SH-SY5Y (cell line): ENCODE measurements around the gene TNIP2.

Experiments
- GATA2 ChIP-seq: IDR thresholded peaks from 2 replicates; pipeline ENCODE4 v1.6.1; 2011; ENCODE audit warnings: mild to moderate bottlenecking, low read depth, low read length
- GATA3 ChIP-seq: IDR thresholded peaks from 2 replicates; pipeline ENCODE4 v1.6.1; 2011; ENCODE audit warnings: low read depth, mild to moderate bottlenecking, low read length, moderate library complexity

TNIP2 gene

DNA sequence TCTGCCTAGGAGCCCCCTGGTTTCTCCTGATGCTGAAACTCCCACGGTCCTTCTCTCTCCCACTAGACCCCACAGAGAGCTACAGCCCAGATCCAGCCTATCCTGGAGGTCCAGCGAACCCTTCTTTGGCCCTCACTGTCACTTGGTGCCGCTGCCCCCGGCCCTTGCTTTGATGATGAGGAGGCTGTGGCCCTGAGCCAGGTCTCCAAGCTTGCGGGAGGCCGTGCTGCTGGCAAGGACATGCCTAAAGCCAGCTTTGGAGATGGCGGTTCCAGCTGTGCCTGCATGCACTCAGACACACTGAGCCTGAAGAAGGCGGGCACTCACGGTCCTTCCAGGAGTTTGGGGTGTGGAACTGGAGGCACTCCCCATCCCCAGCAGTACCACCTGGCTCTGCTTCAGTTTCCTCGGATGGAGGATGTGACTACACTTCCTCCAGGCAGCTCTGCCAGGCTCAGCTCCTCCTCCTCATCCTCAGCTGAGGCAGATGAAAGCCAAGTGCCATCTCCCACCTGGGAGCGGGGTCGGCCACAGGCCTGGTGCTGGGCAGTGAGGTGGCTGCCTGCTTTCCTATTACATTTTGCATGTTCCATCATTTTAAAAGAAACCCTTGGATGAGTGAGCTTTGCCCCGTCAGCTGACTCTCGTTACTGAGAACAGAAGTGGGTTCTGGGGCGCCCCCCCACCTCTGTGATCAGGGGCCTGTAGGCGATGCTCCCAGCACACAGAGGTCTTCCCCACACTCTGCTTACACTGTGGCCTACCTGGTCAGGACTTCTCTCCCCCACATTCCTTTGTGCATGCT is 9.0 kb downstream of the TNIP2 start:
- no peak for TF ChIP-seq GATA3

DNA sequence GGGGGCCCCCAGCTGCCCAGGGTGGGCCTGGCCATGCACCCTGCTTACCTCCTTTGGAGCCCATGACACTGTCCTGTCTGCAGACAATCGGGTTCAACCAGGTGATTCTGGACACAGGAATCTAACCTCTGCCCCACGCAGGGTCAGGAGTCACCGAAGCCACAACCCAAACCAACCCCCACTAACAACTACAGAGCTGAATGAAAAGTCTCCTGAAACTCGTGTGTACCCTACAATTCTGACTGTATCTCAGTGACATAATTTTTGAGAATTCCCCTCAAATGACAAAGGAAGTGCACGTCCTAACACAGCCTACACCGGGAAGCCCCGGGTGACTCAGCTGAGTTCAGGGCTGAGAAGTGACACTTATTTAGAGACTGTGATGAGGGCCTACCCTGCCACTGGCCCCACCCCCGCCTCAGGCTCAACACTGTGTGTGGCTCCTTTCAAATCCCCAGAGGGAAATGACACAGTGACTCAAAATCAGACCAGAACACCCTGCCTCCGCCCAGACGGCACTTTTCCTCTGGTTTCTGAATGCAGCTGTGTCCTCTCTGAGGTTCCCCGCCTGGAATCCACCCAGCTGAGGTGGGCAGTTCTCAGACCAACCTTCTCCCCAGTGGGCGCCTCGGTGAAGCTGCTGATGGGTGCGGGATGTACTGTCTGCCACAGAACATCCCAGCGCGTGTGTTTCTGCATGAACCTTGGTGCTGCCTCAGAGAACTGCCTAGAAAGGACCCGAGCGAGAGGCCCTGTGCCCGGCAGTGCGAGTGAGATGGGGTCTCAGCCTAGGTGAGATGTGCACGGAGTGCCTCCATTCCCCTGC is 9.9 kb downstream of the TNIP2 start:
- no peak for TF ChIP-seq GATA3
- TF ChIP-seq GATA2: no peak

DNA sequence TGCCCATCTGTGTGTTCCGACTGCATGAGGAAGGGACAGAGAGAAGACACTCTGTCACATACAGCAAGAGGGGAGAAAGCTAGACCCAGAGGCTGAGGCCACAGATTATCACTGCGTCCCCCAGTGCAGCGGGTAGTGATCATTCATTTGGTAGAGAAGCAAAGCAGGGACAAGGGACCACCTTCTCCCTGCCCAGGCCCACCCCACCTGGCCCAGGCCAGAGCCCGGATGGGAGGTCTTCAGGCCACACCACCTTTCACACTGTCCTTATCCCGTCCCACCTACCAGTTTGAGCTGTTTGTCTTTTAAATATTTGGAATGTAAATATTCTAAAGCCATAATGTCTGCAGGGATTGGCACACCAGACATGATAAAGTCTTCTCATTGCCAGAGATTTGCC is 10.6 kb downstream of the TNIP2 start:
- TF ChIP-seq GATA2 (no peak), GATA3 (no peak)

DNA sequence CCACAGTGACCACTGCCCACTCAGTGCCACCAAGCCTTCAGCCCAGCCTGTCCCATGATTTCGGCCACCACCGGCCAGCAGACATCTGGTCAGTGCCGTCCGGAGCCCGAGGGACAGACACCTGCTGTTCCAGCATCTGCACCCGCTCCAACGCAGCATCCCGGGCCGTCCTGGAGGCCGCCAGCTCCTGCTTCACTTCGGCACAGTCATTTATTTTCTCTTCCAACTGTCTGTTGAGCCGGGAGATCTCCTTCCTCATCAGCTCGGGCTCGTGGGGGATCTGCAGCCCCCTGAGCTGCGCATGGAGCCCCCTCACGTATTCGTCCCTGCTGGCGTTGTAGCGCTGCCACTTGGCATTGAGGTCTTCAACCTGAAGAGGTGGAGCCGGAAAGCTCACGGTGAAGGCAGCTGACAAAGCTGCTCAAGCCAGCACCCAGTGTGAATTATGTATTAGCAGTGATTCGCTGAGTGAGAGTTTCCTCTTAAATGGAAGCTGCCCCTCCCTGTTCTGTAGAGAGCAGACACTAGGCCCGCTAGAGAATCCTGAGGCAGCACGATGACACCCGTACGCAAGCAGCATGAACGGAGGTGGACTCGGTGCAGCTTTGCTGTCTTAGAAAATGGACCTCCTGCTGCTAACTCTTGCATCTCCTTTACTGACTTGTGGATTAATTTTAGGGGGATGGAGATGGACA is 11.4 kb downstream of the TNIP2 start:
- TF ChIP-seq GATA3: no peak
- no peak for TF ChIP-seq GATA2

DNA sequence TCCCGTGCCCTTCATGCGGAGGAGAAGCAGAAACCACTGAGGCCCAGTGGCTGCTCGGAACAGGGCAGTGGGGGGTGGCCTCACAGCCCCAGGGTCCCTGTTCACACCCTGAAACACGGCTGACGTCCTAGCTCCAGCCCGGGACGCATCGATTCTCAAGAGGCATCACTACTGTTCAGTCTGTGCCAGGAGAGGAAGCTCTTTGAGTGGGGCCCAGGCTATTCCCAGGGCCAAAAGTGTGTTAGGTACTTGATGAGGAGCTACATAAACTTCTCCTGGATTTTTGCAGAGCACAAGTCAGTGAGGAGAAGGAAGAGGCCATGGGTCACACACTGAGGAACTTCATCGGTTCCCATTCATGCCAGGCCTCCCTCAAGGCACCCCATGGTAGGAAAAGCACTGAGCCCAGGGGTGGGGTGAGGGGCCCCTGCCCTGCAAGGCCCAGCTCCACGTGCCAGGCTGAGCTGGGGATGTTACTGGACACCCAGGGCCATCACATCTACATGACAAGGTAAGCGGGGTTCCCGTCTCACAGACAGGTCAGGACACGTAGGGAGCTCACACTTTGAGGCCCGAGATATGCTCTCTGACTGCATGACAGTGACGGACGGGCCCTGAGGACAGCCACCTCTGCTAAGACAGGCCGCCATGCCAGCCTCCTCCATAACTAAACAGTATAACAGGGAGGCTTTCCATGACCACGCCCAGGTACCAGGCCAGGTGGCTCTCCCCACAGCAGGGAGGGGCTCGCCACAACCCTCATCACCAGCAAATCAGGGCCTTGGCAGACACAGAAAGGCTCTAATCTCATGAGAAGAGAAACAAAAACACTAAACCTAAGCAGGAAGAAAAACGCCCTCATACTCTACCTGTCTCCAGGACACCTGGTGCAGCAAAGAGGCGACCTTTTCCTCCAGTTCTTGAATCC is 12.4 kb downstream of the TNIP2 start:
- TF ChIP-seq GATA3 (no peak), GATA2 (no peak)

DNA sequence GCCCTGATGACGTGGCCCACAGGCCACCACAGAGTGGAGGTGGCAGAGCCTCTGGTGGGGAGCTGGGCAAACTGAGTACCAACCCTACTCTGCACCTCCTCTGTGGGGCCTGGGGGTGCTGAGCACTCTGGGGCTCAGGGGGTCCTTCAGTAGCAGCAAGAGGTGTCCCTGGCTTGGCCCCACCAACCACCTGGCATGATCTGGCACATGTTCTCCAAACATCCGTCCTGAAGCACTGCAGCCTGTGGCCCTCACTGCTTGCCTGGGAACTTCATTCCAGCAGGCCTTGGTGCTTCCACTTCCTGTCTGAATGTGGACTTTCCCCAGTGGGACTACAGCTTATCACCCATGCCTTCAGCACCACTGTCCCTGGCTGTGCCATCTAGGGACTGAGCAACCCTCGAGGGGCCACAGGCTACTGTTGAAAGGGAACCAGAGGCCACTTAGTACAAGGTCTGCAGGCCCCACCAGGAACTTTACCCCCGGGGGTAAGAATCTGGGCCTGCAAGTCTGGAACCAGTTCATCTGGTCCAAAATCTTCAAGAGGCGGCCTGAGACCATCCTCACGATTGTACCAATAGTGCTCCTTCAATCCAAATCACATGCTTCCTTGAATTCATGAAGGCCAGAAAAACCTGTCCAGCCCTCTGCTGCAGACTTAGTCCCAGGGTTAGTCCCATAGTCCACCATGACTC is 13.2 kb downstream of the TNIP2 start:
- TF ChIP-seq GATA2: no peak
- TF ChIP-seq GATA3: no peak

DNA sequence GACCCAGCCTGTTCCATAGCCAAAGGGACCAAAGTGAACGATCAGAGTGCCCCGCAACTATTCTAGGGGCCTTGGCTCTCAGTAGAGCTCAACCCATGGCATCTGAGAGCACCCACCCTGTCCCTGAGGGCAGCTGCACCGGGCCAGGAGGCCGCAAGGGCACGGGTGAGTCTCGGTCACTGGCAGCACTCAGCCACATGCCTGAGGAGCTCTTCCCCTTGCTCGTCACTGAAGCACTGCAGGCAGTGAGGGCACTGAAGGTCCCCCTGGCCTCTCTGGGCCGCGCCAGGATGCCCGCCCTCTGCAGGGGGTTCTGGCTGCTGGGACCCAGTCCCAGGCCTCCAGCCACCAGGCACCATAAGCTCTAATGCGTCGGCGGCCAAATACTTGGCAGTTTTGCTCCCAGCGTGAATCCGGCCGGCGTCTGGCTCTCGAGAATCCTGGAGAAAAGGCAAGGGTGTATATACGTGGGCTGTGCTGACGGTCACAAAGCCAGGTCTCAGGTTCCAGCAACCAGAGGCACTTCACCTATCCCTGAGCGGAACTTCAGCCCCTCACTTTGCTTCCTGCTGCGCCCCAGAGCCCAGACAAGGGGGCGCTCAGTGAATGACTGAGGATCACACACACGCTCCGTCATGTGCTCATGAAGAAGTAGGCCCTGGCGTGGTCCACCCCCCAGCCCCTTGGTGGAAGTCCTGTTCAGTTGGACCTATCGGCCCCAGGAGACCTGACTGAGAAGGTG is 13.9 kb downstream of the TNIP2 start:
- TF ChIP-seq GATA3 (no peak), GATA2 (no peak)

DNA sequence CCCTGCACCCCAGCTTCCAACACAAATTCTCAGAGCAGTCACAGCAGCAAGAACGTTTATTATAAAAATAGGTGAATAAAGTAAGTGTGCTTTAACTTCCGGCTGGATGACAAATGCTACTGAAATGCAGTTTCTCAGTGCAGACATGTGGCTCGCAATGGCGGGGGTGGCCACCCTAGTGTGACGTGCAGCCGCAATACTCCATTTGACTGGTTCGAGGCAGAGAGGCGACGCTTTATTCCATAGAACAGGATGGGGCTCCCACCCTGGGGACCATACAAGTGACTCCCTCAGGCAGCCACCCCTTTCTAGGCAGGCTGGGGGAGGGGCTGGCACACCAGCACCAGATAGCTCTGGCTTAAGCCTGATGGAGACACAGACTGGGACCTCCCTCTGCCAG is 14.5 kb downstream of the TNIP2 start:
- TF ChIP-seq GATA2 (no peak), GATA3 (no peak)

DNA sequence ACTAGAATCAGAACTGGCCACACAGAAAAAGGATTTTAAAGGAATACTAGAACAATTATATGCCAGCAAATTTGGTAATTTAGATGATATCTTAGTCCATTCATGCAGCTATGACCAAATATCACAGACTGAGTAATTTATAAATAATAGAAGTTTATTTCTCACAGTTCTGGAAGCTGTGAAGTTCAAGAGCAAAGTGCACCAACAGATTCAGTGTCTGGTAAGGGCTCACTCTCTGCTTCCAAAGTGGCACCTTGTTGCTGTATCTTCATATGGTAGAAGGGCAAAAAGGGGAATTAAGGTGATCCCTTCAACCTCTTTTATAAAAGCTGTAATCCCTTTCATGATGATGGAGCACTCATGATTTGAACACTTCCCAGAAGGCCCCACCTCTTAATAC is 20.3 kb downstream of the TNIP2 start:
- no peak for TF ChIP-seq GATA2
- TF ChIP-seq GATA3: no peak

DNA sequence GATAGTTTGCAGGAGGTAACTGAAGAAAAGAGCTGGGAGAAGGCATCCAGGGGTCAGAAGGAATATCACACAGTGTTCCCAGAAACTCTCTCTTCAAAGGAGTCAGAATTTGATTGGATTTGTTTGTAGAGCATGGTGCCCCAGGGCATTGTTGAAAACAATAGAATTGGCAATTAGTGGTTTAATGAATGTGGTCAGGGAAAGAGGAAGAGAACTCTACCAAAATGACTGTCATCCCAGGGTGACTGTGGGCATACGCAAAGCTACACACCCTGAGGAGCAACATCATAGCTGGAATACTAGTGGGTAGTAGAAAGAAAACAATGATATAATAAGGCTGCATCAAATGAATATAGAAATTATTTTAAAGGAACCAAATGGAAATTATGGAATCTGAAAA is 21.5 kb downstream of the TNIP2 start:
- TF ChIP-seq GATA2: no peak
- no peak for TF ChIP-seq GATA3

DNA sequence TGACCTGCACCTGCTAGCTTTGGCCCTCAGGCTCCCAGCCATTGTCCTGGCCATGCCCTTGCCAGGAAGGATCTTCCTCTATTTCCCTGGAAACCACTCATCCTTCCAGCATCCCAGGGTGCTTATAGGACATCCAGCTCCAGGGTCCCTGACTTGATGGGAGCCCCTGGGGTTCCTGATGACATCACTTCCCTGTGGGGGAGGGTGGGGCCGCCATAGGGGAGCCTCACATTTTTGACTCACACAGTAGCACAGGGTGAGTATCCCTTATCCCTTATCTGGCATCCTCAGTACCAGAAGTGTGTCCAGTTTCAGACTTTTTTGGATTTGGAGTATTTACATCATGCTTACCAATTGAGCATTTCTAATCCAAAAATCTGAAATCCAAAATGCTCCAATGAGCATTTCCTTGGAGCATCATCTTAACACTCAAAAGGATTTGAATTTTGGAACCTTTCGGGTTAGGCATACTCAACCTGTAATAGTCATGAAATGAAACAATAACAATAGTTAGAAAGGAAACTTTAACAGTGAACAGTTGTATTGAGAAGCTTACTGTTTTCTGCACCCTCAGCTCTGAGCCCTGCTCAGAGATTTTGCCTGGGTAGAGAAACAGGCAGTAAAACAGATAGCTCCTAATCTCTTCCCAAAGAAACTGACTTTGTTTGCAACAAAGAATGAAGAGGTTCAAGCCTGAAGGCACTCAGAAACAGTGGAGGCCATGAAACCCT is 22.1 kb downstream of the TNIP2 start:
- TF ChIP-seq GATA3: no peak
- TF ChIP-seq GATA2: no peak
